ENCODE data around the gene CTNS. TPM values are rescaled to one million over a fixed set of nuclear protein-coding genes. Genes with fewer than 3 reads are reported as not detected.
A peak's percentile ranks its signal among the peaks of the same experiment; 100 is the strongest.
"Not testable (repeated sequence)": the region's sequence is repeated elsewhere in the genome, so short reads cannot be mapped to it uniquely, and the experiment has no call there.

The CTNS gene
- total RNA-seq, 6 experiments from 2014 or later: 6.7 to 30.3 (median 9.4) TPM

- peak in 1 of 3 donors; percentile 17 for DNase-seq
- ATAC-seq: no peak
- H3K27me3 ChIP-seq: no peaks in the 10 kb centered on the region
- no peaks in the 10 kb centered on the region for H3K9me3 ChIP-seq
- TF ChIP-seq CTCF (IDR thresholded peaks at IDR 0.05) (no peak), POLR2A (IDR thresholded peaks at IDR 0.05) (no peak)
- peaks cover 0 to 7% (median 0%) of the 10 kb centered on the region in 4 donors for H3K4me1 ChIP-seq
- H3K36me3 ChIP-seq: no peaks in the 10 kb centered on the region
- no peak overlapping the region for H3K4me3 ChIP-seq
- H3K27ac ChIP-seq: no peak overlapping the region
- no CpG with 5 or more reads among the region's 12 CpGs for WGBS (ENCODE audit: insufficient coverage, low coverage, low lambda C conversion rate, missing lambda C conversion rate)
- intact Hi-C loops (cut with DNase I): no loop called here
Measured at GRCh38 chr17:3697103-3697476, 60.5 kb downstream of the CTNS start.

DNA sequence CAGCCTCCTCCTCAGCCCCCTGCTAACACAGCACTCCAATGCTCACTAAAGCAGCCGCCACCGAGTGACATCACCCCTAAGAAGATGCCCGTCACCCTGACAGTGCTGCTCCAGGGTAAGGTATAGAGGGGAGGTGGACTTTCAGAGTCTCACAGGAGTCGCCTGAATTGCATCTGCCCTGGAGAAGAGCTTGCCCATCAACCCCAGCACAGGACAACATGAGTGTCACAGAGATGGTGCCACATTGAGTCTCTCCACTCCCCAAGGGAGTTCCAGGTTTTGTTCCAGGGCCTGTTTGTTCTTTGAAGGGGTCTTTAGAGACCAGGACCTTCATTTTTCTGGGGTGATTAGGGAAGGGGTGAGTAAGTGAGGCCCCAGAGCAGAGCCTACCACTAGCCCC, 61.6 kb downstream of the CTNS start:
- no peak for DNase-seq
- no CpG with 5 or more reads among the region's 4 CpGs for WGBS (ENCODE audit: insufficient coverage, low coverage, low lambda C conversion rate, missing lambda C conversion rate)
- H3K4me3 ChIP-seq: no peak overlapping the region

GRCh38 chr17:3699951-3700350, 63.4 kb downstream of the CTNS start:
- Histone ChIP-seq H3K27me3 (no peaks in the 10 kb centered on the region), H3K9me3 (no peaks in the 10 kb centered on the region), H3K4me1 (peaks cover 0 to 7% (median 0%) of the 10 kb centered on the region in 4 donors), H3K4me3 (no peak overlapping the region), H3K36me3 (no peaks in the 10 kb centered on the region), H3K27ac (no peak overlapping the region)
- ATAC-seq (no peak), DNase-seq (no peak)
- intact Hi-C loops (cut with DNase I): no loop called here
- 74% methylated on average over 2 of the region's 4 CpGs for WGBS (ENCODE audit: insufficient coverage, low coverage, low lambda C conversion rate, missing lambda C conversion rate)
- TF ChIP-seq CTCF (IDR thresholded peaks at IDR 0.05) (no peak), POLR2A (IDR thresholded peaks at IDR 0.05) (no peak)

More for the DNA sequence above, 61.6 kb downstream of the CTNS start:
- Histone ChIP-seq H3K36me3 (no peaks in the 10 kb centered on the region), H3K27me3 (no peaks in the 10 kb centered on the region), H3K27ac (no peak overlapping the region), H3K9me3 (no peaks in the 10 kb centered on the region), H3K4me1 (peaks cover 0 to 7% (median 0%) of the 10 kb centered on the region in 4 donors)
- no peak for ATAC-seq
- intact Hi-C loops (cut with DNase I): no loop called here
- TF ChIP-seq CTCF (IDR thresholded peaks at IDR 0.05) (no peak), POLR2A (IDR thresholded peaks at IDR 0.05) (no peak)

DNA sequence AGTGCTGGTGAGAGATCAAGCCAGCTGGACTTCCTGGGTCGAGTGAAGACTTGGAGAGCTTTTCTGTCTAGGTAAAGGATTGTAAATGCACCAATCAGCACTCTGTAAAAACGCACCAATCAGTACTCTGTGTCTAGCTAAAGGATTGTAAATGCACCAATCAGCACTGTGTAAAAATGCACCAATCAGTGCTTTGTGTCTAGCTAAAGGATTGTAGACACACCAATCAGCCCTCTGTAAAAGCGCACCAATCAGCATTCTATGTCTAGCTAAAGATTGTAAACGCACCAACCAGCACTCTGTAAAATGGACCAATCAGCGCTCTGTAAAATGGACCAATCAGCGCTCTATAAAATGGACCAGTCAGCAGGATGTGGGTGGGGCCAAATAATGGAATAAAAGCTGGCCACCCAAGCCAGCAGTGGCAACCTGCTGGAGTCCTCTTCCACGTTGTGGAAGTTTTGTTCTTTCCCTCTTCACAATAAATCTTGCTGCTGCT, 65.5 kb downstream of the CTNS start:
- ATAC-seq; H3K36me3 ChIP-seq; H3K27ac ChIP-seq; H3K27me3 ChIP-seq; H3K9me3 ChIP-seq; H3K4me1 ChIP-seq; DNase-seq; intact Hi-C loops (cut with DNase I); H3K4me3 ChIP-seq: not testable (repeated sequence)
- 71% methylated on average over 4 of the region's 7 CpGs for WGBS (ENCODE audit: insufficient coverage, low coverage, low lambda C conversion rate, missing lambda C conversion rate)

DNA sequence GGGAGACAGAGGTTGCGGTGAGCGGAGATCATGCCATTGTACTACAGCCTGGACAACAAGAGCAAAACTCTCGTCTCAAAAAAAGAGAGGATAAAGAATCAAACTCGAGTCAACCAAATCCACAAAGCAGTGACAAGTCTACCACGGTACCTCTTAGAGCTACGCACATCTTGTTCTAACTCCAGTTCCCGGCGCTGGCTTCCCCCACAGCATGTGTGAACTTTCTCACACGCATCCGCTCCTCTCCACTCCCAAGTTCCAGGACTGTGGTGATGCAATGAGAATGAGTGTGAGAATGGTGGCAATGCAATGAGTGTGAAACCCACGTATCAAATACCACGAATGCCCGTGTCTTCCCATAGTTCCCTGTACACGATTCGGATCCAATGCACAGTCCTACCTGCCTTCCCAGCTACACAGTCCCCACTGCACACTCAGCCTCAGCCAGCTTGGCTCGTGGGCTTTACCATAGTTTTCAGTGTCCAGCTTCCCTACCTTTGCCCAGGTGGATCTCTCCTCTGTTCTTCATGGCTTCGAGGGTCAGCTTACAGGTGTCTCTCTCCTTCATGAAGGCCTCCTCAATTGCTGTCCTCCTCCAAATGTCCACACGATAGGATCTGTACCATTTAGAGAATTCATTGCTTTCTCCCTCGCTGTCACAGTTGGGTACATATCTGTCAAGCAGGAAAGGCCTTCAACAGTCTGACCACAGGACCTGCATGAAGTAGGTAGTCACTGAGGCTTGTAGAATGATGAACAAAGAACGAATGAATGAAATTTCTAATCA, 68.6 kb downstream of the CTNS start:
- Histone ChIP-seq H3K4me3 (no peak overlapping the region), H3K36me3 (no peaks in the 10 kb centered on the region), H3K4me1 (no peaks in the 10 kb centered on the region), H3K9me3 (no peaks in the 10 kb centered on the region), H3K27ac (no peak overlapping the region), H3K27me3 (no peaks in the 10 kb centered on the region)
- WGBS (ENCODE audit: insufficient coverage, low coverage, low lambda C conversion rate, missing lambda C conversion rate): 79% methylated on average over 13 of the region's 20 CpGs
- TF ChIP-seq CTCF (IDR thresholded peaks at IDR 0.05) (no peak), POLR2A (IDR thresholded peaks at IDR 0.05) (no peak)
- ATAC-seq (no peak), DNase-seq (no peak)
- intact Hi-C loops (cut with DNase I): no loop called here

- H3K4me1 ChIP-seq; H3K36me3 ChIP-seq; DNase-seq; ATAC-seq; intact Hi-C loops (cut with DNase I); H3K27me3 ChIP-seq; H3K4me3 ChIP-seq; H3K27ac ChIP-seq; H3K9me3 ChIP-seq: not testable (repeated sequence)
- WGBS (ENCODE audit: insufficient coverage, low coverage, low lambda C conversion rate, missing lambda C conversion rate): 100% methylated on average over 1 of the region's 1 CpG
Measured at GRCh38 chr17:3705718-3705984, 69.1 kb downstream of the CTNS start.
